Activated gamma-delta T cell (primary cell): ENCODE data around the gene GOLGA6L2.
"Not testable (repeated sequence)": the region's sequence is repeated elsewhere in the genome, so short reads cannot be mapped to it uniquely, and the experiment has no call there.

Source experiments
- DNase-seq: peaks from one replicate; lab custom pipeline; 2025; lab: John Stamatoyannopoulos, UW

Gene GOLGA6L2

DNA sequence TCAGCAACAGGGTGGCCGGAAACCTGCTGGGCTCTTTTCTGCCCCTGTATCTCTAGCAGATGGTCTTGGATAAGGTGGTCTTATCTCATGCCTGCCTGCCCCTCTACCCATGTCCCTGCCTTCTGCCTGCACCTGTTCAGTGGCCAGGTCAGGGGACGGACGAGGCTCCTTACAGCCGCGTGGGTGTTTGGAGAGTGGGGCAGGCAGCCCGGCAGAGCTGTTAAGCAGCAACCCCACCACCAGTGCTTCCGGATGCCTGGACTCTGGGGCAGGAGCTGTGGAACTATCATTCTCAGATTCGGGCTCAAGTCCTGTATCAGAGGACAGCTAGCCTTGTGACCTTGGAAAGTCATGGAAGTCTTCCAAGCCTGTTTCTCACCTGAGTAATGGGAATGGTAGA is 21.7 kb downstream of the GOLGA6L2 start:
- not testable (repeated sequence) for DNase-seq

- no peak for DNase-seq
Measured at GRCh38 chr15:23424111-23424904, 22.7 kb downstream of the GOLGA6L2 start.

DNA sequence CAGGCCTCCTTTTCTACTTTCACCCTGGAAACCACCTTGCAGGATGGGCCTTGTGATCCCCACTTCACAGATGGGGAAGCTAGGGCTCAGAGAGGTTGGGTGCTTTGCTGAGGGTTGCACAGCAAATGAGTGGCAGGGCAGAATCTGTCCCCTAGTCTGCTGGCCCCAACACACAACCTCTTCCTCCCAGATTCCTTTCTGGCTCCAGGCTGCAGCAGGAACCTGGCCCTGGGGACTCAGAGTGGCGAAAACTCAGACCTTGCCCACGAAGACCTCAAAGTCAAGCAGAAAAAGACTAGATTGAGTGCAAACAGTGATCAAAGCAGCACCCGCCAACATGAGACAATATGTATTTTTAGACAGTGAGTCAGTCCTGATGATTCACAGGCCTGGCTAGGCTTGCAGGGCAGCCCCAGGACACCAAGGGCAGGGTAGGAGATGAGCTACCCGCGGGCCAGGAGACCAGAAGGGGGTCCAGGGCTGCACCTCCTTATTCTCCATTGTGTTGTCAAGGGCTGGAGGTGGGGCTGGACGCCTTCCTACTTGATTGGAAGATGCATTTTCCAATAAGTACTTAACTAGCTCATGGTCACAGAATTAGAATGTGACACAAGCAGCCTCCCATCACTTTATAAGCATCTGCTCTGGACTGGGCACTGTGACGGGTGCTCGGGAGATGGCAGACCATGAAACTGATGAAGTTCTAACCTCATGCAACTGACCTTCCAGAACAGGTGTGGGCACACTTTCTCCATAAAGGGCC is 23.9 kb downstream of the GOLGA6L2 start:
- DNase-seq, result no peak

DNA sequence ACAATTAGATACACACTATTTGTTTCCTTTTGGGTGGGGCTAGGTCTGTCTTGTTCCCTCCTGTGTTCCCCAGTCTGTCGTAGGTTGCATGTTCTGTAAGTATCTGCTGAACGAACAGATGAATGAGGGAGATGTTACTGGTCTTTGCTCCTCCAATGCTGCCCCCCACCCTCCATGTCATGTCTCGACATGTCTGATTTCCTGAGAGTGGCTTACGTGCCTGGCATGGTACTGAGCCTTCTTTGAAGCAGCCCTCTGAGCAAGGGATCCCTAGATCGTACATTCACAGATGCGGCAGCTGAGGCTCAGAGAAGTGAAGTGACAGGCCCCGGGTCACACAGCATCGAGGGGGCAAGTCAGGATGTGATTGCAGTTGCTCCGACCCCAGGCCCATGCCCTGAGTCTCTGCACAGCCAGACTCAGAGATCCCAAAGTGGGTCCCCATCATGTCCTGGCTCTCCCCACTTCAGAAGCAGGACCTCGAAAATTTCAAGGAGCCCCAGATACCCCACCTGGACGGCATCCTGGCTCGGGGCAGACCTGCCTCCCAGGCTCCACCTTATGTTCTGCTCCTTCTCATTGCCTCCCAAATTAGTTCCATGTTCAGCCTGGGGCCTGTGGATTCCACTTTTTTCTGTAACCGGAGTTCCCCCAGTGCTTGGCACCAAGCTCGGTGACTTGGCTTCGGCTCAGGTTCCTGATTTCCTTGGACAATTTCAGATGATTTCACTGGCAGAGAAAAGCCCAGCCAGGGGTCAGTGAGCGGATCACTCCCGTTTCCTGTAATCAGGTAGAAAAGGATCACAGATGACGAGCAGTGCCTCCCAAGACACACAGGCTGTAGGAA is 24.7 kb downstream of the GOLGA6L2 start:
- no peak for DNase-seq

GRCh38 chr15:23420806-23421575 is 26.1 kb downstream of the GOLGA6L2 start:
- DNase-seq, result no peak

GRCh38 chr15:23416349-23417276 is 30.4 kb downstream of the GOLGA6L2 start:
- no peak for DNase-seq

DNA sequence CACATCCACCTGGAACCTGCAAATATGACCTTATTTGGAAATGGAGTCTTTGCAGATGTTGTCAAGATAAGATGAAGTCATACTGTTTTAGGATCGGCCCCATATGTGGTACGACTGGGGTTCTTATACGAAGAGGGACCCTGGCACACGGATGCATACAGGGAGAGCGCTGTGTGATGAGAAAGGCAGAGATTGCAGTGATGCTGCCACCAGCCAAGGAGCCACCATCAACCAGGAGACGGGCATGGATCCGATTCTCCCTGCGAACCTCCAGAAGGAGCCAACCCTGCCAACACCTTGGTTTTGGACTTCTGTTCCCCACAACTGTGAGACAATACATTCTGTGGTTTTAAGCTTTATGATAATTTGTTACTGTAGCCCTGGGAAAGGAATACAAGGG is 31.2 kb downstream of the GOLGA6L2 start:
- DNase-seq, result not testable (repeated sequence)

DNA sequence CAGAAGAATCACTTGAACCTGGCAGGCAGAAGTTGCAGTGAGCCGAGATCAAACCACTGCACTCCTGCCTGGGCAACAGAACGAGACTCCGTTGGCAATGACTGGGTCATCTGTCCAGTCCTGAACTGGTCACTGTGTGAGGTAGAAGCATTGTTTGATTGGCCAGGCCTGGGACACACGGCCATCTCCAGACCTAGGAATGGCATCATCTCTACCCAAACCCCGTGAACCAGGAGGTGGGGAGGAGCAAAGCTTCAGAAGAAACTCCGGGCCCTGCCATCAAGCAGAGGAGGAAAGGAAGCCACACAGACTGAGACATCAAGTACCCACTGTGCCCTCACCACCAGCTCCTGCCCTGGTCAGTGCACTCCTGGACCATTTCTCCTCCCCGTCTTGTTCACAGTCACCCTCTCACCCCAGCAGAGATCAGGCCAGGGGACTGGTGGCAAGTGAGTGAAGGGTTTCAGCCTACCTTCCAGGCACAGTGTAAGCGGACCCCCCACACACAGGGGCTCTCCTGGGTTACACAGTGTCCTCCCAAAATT is 31.6 kb downstream of the GOLGA6L2 start:
- no peak for DNase-seq

GRCh38 chr15:23412881-23413600 is 34.0 kb downstream of the GOLGA6L2 start:
- DNase-seq, result not testable (repeated sequence)

DNA sequence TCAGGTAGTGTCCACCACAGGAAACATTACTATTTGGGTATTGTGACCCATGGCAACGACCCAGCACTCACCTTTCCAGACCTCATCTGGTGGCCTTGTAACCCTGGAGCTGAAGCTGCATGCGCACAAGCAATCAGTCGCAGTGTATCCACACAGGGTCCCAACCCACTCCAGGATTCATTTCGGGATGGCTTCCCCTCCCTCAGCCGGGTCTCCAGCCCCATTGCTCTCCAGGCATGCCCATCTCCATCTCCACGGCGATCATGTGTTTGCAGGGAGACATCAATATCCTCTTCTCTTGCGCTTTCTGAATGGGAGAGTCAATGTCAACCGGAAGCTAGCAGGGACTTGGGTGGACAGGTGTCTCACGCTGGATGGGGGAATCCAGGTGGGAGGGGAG is 35.2 kb downstream of the GOLGA6L2 start:
- DNase-seq, result no peak

- DNase-seq, result no peak
Measured at GRCh38 chr15:23403550-23403949, 43.5 kb downstream of the GOLGA6L2 start.

DNA sequence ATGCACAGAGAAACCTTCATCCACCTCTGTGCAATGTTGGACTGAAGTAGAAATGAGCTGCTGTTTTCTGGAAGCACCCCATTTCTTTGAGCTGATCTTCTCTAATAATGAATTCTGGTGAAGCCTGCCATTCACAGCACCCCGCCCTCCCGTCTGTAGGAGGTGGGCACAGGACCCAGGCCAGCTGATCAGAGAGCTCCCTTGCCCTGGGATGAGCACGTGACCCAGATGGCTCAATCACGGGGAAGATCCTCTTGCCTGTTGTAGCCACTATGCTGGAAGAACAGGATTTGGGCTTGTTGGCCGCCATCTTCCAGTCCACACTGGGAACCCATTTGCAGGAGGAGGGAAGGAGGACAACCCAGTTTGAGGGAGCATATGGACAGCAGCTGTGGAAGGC is 44.5 kb downstream of the GOLGA6L2 start:
- no peak for DNase-seq

DNA sequence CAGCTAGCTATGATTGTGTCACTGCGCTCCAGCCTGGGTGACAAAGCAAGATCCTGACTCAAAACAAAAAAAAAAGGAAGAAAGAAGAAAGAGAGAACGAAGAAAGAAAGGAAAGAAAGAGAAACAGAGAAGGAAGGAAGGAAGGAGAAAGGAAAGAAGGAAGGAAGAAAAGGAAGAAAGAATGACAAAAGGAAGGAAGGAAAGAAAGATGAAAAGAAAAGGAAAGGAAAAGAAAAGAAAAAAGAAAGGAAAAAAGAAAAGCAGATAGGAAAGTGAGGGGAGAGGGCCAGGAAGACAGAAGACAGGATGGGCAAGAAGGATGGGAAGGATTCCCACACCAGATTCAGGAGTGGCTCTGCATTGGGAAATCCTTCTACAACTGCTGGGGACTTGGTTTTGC is 44.9 kb downstream of the GOLGA6L2 start:
- DNase-seq, result no peak

DNA sequence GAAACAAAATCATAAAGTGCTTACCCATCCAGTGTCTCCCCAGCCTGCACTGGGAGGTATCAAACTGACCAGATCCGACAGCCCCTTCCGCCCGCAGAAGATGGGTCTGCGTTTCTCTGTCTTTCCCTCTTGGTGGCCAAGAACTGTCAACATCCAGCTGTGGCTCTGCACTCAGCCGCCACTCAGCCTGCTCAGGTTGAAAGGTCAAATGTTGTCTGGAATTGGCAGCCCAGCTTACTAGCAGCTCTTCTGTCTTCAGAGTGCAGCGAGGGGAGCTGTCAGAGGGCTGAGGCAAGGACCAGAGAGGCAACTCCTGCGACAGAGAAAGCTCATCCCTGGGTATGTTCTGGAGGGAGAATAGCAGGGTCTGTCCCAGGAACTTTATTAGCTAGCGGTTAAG is 45.4 kb downstream of the GOLGA6L2 start:
- no peak for DNase-seq

- DNase-seq, result not testable (repeated sequence)
Measured at GRCh38 chr15:23399207-23399606, 47.8 kb downstream of the GOLGA6L2 start.

DNA sequence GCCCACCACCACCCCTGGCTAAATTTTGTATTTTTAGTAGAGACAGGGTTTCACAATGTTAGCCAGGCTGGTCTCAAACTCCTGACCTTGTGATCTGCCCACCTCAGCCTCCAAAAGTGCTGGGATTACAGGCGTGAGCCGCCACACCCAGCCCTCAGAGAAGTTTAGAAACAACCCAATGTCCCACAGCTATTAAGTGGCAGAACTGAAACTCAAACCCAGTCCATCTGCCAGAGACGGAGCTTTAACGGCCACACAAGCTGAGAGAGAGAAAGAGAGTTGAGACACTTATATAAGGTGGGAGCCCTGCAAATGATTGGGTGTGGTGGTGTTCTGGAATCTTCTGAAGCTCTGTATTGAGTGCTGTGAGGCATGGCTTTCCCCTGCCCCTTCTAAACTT is 48.7 kb downstream of the GOLGA6L2 start:
- not testable (repeated sequence) for DNase-seq

DNA sequence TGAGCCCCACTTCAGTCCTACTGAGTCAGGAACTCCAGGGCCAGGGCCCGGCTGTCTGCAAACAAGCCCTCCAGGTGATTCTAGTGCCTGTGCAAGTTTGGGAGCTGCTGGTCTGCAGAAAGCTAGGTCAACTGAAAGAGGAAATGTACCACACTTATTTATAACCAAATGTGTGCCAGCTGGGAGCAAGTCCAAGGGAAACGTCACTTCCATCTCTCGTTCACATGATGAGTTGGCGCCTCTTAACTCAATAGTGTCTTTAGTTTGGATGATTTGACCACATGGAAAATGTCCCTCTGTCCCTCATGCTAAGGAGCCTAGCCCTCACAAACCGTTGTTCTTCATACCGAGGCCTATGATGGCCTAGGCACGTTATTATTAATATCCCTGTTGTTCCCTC is 49.3 kb downstream of the GOLGA6L2 start:
- no peak for DNase-seq

GRCh38 chr15:23395832-23396231 is 51.2 kb downstream of the GOLGA6L2 start:
- no peak for DNase-seq

DNA sequence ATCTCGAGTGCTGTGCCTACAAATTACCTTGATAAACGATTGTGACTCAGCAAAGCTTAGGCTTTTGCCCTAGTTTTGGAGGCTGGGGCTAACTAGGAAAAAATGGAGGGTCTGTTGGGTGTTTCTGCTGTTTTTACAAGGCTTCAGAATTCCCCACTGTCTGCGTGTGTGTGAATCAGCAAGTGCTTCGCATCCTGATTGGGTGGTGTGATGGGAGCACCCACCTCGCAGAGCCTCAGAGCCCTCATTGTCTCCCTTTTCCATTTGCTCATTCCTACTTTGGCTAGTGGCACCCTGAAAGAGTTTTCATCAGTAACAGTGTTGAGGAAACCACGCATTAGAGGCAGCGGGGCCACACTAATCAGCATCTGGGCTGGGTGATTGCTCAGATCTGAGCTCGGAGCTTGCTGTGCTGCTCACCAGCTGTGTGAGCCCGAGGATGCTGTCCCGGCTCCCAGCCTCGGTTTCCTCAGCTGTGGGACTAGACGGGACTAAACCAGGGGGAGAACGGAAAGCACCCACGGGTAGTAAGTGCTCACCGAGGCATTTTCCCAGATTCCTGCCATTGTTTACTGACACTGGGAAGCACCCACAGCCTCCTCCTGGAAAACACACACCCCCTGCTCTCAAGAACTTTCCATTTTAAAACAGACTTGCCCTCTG is 51.9 kb downstream of the GOLGA6L2 start:
- DNase-seq, result no peak
